ENCODE results near the gene SNX5.

SNX5 gene

GRCh38 chr20:17938871-17939619 lies 29.5 kb downstream of the SNX5 start:
- DNase-seq: peak; percentile 28

DNA sequence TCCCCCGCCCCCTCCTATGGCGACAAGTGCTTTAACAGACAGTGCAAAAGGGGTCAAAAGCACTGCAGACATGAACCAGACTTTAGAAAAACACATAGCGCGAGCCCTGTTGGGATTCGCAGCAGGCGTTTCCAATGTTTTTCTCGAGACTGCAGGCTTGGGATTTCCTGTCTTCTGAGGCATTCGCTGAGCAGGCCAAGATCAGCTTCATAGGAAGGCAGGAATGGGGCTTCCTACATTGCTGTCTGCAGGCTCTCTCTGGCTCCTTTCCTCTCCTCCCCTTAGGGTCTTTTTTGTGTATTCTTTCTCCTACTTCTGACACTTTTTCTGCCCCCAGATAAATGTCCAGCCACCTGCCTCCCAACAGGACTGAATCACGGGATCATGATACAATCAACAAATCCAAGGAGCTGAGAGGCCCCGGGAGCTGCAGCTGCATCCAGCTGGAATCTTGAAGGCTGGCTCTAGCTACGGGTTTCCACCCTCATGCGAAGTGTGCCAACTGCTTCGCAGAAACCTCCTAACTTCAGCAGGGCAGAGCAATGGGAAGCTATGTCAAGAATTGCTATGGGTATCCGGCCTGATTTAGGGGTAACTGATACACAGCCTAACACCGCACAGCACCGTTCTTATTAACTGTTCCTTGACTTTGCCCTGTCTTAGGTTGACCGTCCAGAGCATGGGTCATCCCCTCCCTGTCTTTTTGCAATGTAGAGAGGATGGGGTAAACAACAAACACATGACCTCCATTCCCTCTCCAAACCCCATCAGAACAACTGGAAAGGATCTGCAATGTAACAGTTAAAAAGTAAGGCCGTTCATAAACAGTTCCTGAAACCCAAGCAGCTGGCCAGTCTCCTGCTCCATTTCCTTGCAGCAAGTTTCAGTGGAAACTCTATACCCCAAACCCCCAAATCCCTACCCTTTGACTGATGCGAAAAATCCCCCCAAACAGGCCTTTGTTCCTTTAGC lies 31.5 kb downstream of the SNX5 start:
- no peak for DNase-seq

DNA sequence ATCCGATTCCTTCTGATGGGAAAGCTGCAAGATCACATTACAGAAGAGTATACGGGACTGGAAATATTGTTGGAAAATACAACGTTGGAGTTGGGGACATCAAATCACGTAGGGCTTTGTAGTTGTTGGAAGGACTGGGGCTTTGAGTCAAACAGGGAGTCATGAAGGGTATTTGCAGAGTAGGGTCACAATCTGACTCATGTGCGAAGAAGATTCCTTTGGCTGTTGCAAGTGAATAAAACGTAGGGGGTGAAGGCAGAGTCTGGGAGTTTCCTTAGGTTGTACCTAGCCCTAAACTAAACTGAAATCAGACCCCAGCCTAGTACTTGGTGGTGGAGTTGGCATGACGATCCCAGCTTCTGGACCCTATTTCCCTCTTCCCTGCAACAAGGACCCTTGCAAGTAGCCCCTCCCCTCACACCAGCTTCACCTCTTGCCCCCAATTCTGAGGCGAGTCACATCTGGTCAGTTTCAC lies 32.3 kb downstream of the SNX5 start:
- no peak for DNase-seq

DNA sequence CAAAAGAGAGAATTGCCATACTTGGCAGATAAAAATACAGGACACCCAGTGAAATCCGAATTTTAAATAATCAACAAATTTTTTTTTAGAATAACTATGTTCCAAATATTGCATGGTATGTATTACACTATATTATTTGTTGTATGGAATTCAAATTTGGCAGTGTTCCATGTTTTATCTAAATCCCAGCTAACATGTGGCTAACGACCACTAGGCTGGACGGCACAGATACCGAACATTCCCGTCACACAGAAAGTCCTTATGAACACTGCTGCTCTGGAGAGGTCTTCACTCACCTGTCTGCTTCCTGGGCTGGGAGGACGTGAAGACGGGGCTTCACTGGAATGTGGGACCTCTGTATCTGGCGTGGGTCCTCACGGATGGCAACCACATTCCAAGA lies 32.8 kb downstream of the SNX5 start:
- no peak for DNase-seq

- no peak for DNase-seq
Observed at GRCh38 chr20:17935186-17935585, 33.4 kb downstream of the SNX5 start.

DNA sequence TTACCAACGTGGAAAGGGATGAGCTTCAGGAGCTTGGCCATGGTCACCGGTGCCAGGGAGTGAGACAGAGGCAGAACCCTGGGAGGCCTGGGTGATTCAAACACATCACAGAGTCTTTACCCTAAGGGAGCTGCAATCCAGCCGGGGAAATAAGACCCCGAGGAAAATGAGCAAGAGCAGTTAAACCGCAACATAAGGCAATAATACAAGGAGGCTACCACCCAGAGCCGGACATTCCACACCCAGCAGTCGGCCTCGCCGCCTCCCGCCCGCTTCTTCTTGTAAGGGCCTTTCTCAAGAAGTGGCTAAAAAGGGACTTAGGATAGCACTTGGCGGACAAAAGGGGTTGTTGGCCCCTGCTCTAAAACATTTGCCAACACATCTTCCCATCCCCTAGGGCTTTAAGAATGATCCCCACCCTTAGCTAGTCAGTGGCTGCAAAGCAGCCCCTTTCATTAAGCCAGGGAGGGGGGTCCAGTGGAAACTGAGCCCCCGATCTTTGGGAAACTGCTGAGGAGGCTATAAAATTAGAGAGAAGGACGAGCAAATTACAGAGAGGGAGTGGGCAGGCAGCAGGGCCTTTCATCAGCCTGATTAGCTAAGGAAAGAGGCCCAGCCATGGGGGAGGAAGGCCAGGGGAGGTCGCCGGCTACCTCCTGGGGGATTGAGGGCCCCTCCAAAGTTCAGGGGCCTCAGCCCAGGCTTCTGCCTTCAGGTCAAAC lies 34.3 kb downstream of the SNX5 start:
- DNase-seq: no peak

GRCh38 chr20:17933711-17934110 lies 34.9 kb downstream of the SNX5 start:
- DNase-seq: no peak

DNA sequence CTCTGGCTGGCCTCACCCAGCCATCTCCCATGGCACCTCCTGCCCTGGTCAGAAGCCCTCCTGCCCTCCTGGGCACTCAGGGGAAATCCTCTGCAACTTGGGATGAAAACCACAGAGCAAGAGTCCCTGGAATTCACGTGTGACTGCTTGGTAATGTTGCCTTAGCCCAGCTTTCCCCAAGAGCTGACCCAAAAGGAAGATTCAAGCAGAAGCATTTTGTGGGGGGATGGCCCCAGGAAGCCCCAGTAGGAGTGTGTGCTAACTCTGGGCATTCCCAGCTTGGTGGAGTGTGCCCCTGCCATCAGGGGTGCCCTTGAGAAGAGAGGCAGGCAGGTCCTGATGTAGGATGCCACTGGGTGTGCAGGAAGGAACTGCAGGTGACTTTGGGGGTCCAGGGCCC lies 35.5 kb downstream of the SNX5 start:
- DNase-seq: no peak

DNA sequence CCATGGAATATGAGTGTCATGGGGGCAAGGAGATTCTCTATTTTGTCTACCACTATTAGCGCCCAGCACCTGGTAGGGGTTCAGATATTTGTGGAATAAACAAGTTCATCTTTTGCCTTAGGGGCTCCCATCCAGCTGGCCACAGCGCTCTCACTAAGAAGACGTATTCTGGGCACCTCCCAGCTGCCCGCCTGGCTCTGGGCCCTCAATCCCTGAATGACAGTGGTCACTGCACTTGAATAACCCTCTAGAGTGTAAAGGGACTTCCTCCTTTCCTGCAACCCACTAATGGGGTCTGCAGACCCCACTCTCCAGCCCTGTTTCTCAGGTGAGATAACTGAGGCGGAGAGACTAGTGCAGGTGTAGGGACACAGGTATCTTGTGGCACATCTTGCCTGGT lies 36.2 kb downstream of the SNX5 start:
- DNase-seq: no peak

DNA sequence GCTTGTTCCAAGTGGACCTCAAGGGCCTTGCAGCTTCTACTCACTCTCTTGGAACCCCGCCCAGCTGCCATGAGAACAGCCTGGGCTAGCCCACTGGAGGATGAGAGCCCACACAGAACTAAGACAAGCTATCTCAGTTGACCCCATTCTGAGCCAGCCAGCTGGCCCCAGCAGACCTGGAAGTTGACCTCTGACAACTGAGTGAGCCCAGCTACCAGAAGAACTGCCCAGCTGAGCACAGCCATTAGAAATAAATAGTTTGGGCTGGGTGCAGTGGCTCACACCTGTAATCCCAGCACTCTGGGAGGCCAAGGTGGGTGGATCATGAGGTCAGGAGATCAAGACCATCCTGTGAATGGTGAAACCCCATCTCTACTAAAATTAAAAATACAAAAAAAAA lies 37.1 kb downstream of the SNX5 start:
- DNase-seq: no peak

- no peak for DNase-seq
Observed at GRCh38 chr20:17928633-17929311, 39.8 kb downstream of the SNX5 start.

GRCh38 chr20:17928211-17928611 lies 40.4 kb downstream of the SNX5 start:
- DNase-seq: no peak

DNA sequence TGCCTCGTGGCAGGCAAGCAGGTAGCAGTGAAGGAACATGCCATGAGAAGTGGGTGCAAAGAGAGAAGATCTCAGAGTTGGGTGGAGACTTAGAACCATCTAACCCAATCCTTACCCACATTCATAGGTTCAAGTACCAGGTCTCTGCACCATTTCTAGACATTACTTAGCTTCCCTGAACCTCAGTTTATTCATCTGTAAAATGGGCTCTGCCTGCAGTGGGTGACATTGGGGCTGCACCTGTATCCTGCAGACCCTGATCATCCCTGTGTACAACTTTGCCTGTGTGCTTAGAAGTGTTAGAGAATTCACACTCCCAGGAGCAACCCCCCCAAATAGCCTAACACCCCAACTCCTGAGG lies 42.7 kb downstream of the SNX5 start:
- DNase-seq: no peak

- DNase-seq: no peak
Observed at GRCh38 chr20:17925141-17925939, 43.3 kb downstream of the SNX5 start.

GRCh38 chr20:17921774-17922173 lies 46.8 kb downstream of the SNX5 start:
- no peak for DNase-seq

DNA sequence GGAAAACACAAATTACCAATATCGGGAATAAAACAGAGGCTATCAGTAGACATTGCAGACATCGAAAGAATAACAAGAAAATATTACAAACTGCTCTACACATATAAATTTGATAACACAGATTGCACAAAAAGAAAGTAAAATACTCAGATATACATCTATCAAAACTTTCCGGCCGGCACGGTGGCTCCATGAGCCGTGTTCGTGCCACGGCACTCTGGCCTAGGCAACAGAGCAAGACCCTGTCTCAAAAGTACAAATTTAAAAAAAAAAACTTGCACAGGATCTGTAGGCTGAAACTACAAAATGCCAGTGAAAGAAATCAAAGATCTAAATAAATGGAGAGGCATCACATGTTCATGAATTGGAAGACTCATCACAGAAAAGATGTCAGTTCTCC lies 49.4 kb downstream of the SNX5 start:
- no peak for DNase-seq

DNA sequence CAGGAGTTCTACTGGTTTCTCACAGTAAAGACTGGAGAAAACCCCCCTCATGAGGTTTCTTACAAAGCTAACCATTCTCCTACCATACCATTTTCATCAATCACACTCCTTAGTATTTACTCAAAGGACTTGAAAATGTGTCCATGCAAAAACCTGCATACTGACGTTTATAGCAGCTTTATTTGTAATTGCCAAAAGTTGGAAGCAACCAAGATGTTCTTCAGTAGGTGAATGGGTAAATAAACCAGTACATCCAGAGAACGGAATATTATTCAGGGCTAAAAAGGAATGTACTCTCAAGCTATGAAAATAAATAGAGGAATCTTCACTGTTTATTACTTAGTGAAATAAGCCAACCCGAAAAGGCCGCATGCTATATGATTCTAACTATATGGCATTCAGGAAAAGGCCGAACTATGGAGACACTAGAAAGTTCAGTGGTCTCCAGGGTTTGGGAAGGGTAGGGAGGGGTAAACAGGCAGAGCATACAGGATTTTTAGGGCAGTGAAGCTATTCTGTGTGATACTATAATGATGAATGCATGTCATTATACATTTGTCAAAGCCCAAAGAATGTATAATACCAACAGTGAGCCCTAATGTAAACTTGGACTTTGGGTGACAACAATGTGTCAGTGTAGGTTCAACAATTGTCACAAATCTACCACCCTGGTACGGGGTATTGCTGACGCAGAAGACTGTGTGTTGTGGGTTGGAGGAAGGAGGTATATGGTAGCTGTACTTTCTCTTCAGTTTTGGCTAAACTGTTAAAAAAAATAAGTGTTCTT lies 50.6 kb downstream of the SNX5 start:
- no peak for DNase-seq

- no peak for DNase-seq
Observed at GRCh38 chr20:17916433-17916891, 52.1 kb downstream of the SNX5 start.

- no peak for DNase-seq
Observed at GRCh38 chr20:17914957-17915356, 53.6 kb downstream of the SNX5 start.

- DNase-seq: no peak
Observed at GRCh38 chr20:17912916-17913315, 55.7 kb downstream of the SNX5 start.

- no peak for DNase-seq
Observed at GRCh38 chr20:17911927-17912326, 56.7 kb downstream of the SNX5 start.

Measured in NCI-H2107 (cell line).